Measurements from ENCODE around the gene MYRFL. TPM values are rescaled to one million over a fixed set of nuclear protein-coding genes. Genes with fewer than 3 reads are reported as not detected.

Gene MYRFL
- total RNA-seq, 1 donor from 2014 or later: under 0.01 TPM

DNA sequence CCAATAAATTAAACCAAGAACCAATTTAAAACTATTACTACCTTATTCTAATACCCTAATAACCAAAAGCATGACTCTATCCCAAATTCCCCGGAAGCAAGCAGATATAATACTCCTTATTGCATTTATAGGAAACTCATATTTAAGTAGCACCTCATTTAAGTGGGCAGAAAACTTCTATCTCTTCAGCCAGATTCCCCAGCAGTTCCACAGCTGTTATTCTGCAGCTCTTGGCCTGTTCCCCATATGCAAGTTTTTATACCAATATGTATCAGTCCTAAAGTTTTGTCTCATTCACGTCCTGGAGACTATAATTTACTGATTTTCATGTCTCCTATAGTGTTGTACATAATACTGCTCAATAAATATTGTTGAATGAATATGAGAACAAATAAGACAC is 106.5 kb downstream of the MYRFL start:
- no peak for DNase-seq (ENCODE audit: low read depth, low spot score)

DNA sequence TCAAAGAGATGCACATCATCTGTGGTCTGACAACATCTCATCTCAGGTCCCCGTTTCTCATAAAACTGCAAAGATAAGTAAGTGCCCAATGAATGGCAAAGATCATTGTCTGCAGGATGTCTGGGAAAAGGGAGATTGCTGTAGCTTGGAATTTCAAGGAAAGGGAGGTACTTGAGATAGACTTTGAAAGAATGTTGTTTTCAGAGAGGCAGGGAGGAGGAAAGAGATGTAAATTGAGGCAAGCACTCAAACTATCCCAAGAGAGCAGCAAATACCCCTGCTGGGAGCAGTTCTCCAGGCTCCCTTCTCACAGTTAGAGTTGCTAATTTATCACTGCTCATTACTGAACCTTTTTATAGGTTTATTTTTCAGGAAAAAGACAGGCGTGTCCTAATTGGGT is 107.1 kb downstream of the MYRFL start:
- DNase-seq (ENCODE audit: low read depth, low spot score): no peak

- DNase-seq (ENCODE audit: low read depth, low spot score): no peak
Measured at GRCh38 chr12:69932676-69933552, 107.9 kb downstream of the MYRFL start.

DNA sequence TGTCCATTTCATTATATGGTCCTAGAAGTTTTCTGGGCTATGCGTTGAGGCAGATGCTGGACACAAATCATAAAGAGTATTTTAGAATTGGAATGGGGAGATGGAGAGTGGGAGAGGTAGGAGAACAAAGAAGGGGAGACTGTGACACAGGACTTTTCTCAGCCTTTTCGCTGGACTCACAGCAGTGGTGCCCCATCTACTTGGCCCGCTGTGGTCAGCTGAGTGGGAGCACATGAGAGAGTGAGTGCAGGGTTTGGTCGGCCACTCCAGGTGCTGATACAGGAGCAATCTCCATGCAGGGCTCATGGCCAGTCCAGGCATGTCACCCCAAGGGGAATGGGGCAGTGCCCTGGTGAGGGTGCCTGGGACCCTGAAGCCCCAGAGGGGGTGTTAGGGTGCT is 109.0 kb downstream of the MYRFL start:
- no peak for DNase-seq (ENCODE audit: low read depth, low spot score)

DNA sequence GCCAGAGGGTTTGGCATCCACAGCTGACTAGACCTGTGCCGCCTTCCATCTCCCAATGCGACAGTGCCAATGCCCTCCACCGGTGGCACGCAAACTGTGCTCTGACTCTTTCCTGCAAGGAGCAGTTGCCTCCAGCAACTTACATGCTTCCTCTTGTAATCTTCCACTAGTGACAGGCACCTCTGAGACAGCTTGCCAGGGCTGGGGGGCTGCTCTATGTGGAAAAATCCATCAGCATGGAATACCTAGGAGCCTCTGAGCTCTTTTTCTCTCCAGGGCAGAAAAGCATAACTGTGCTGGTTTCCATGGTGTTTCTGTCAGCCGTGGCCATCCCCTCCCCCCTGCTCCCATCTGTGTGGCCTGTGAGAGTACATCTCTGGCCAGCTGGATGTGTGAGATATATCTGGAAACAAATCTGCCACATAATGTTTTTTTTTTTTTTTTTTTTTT is 110.6 kb downstream of the MYRFL start:
- DNase-seq (ENCODE audit: low read depth, low spot score): no peak

DNA sequence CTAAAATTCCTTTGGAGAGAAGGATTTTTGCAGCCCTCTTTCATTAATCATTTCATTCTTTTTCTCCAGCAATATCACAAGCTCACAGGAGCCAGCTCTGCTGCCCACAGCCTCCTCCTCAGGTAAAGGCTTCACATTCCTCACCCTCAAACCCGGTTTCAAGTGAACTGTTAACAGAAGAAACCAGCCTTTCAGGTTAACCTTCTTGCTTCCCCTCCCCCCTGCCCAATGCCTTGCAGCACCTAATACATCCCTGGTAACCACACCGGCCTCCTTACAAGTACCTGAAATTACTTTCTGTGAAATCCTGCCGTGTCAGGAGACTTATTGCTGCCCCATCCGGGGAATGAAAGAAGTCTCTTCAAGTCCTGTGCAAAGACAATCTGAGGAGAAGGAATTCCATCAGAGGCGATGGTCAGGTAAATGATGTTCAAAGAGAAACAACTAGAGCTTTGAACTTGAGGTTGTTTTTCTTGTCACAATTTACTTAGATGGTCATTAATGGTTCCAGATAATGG is 111.2 kb downstream of the MYRFL start:
- no peak for DNase-seq (ENCODE audit: low read depth, low spot score)

- DNase-seq (ENCODE audit: low read depth, low spot score): no peak
Measured at GRCh38 chr12:69936766-69937165, 111.7 kb downstream of the MYRFL start.

DNA sequence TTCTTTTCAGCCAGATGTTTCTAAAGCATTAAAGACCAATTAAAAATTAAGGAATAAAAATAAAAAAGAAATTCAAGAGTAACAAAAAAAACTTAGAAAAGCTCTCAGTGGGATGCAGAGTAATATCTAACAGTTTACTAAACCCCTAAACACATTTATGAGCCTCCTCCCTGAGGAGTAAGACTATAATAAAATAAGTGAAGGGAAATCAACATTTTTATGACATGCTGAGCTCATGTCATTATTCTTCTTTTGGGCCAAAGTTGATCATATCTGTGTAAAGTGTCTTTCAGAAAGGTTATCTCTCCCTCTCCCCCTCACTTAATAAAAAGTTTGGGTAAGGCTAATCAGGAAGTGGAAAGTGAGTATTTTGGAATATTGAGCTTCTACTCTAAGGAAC is 122.1 kb downstream of the MYRFL start:
- DNase-seq (ENCODE audit: low read depth, low spot score): no peak

DNA sequence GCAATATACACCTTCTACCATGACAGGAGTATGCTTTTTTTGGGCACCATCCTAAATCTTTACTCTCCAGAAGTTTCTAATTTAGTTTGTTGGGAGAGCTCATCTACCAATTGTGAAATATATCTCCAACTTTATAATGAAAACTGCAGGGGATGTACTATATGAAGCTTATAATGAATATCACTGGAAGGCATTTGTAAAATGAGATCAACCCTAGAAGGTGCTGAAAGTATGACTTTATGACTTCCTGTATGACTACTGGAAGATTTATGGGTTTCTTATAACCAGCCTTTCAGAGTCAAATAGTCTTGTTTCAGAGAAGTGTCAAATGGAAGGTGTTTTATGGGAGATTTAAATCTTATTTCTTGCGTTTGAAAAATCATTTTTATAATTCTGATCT is 122.9 kb downstream of the MYRFL start:
- DNase-seq (ENCODE audit: low read depth, low spot score): no peak

- no peak for DNase-seq (ENCODE audit: low read depth, low spot score)
Measured at GRCh38 chr12:69948851-69949250, 123.8 kb downstream of the MYRFL start.

DNA sequence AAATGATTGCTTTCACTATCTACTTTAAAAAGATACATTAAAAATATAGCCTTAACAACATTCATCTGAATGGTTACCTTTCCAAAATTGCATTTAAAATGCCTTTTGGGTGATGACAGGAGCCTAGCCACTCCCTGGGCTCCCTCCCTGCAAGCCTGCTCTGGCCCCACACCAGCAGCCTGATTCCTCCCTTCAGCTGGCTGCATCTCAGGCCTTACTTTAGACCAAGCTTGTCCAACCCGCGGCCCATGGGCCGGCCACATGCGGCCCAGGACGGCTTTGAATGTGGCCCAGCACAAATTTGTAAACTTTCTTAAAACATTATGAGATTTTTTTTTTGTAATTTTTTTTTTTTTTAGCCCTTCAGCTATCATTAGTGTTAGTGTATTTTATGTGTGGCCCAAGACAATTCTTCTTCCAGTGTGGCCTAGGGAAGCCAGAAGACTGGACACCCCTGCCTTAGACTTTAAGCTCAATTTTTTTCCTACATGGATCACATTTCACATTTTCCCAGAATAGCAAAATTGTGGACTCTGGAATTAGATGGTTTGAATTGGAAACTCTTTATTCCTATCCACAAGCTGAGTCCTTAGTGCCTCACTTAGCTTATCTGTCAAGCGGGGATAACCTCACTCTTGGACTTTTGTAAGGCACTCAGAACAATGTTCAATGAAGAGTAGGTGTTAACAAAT is 124.4 kb downstream of the MYRFL start:
- no peak for DNase-seq (ENCODE audit: low read depth, low spot score)

DNA sequence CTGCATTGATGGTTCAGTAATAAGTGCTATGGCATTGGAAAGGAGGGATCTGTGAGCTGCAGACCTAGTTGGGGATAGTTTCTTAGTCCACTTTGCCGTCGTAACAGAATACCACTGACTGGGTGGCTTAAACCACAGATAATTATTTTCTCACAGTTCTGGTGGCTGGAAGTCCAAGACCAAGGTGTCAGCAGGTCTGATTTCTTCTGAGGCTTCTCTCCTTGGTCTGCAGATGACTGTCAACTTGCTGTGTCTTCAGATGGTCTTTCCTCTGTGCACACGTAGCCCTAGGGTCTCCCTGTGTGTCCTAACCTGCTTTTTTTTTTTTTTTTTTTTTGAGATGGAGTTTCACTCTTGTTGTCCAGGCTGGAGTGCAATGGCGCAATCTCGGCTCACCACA is 126.1 kb downstream of the MYRFL start:
- no peak for DNase-seq (ENCODE audit: low read depth, low spot score)

DNA sequence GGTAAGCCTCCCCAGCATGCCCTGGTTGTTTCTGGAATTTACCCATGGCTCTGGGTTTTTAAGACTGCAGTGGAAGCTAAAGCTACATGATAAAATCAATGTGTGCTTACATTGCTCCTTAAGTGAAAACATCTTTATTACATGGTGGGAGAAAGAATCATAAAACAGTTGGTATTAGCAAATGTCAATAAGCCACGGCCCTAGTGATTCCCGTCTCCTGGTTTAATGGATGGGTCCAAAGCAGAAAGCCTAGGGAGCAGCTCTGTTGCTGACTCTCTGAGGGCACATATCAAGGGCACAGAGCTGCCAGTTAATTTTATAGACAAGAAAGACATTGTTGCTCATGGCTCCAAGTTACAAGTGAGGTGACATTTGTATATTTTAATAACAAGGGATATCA is 127.9 kb downstream of the MYRFL start:
- DNase-seq (ENCODE audit: low read depth, low spot score): no peak

GRCh38 chr12:69961246-69961645 is 136.2 kb downstream of the MYRFL start:
- DNase-seq (ENCODE audit: low read depth, low spot score): no peak

GRCh38 chr12:69966409-69966808 is 141.4 kb downstream of the MYRFL start:
- DNase-seq (ENCODE audit: low read depth, low spot score): no peak

DNA sequence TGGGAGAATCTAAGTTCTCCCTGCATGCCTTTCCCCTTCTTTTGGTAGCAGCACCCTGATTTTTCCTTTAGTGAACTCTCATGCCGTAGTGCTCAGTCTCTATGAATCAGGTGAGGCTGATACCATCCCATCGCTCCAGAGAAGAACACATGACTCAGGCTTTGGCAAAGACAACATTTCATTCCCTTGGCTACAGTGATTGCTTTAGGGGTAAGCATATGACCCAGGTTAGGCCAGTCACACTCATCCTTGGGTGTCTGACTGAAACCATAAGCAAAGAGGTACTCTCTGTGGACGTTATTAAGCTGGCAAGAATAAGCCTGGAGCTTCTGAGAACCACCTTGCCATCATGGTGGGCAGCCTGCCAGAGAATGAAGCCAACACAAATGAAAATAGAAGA is 141.8 kb downstream of the MYRFL start:
- DNase-seq (ENCODE audit: low read depth, low spot score): no peak

- no peak for DNase-seq (ENCODE audit: low read depth, low spot score)
Measured at GRCh38 chr12:69969011-69969410, 144.0 kb downstream of the MYRFL start.

DNA sequence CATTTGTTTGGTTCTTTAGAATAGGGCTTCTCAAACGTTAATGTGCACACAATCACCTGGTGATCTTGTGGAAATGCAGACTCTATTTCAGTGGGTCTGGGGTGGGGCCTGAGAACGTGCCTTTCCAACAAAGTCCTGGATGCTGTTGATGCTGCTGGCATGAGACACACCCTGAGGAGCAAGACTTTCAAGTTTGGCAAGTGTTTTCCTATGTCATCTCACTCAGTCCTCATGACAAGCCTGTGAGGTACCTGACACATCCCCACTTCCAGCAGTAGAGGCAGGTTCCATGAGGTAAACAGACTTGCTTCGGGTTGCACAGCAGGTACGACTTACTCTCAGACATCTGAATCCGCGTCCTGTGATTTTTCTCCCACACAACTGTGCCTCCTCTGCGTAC is 147.1 kb downstream of the MYRFL start:
- DNase-seq (ENCODE audit: low read depth, low spot score): no peak

- no peak for DNase-seq (ENCODE audit: low read depth, low spot score)
Measured at GRCh38 chr12:69978020-69978419, 153.0 kb downstream of the MYRFL start.

- no peak for DNase-seq (ENCODE audit: low read depth, low spot score)
Measured at GRCh38 chr12:69981881-69982475, 157.0 kb downstream of the MYRFL start.

- DNase-seq (ENCODE audit: low read depth, low spot score): no peak
Measured at GRCh38 chr12:69984241-69984640, 159.2 kb downstream of the MYRFL start.

DNA sequence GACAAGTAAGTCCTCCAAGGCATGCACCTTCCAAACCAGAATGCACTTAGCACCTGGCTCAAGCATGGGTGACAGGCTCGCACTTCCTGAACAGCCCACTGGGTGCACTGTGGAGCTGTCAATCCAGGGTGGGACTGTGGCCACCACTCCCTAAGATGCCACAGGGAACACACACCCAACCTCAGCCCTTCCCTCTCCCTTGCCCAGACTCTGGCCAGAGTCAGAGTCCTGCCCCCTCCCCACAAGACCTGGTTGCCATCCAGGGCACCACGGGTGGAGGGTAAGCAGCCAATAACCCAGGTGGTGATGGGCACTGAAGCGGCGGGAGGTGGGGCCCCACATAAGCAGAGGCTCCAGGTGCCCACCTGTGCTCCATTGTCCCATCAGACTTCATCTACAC is 160.6 kb downstream of the MYRFL start:
- no peak for DNase-seq (ENCODE audit: low read depth, low spot score)

All from pulmonary artery endothelial cell (primary cell).